ENCODE data around the gene ABCC9.

- TF ChIP-seq, protein P1, sequence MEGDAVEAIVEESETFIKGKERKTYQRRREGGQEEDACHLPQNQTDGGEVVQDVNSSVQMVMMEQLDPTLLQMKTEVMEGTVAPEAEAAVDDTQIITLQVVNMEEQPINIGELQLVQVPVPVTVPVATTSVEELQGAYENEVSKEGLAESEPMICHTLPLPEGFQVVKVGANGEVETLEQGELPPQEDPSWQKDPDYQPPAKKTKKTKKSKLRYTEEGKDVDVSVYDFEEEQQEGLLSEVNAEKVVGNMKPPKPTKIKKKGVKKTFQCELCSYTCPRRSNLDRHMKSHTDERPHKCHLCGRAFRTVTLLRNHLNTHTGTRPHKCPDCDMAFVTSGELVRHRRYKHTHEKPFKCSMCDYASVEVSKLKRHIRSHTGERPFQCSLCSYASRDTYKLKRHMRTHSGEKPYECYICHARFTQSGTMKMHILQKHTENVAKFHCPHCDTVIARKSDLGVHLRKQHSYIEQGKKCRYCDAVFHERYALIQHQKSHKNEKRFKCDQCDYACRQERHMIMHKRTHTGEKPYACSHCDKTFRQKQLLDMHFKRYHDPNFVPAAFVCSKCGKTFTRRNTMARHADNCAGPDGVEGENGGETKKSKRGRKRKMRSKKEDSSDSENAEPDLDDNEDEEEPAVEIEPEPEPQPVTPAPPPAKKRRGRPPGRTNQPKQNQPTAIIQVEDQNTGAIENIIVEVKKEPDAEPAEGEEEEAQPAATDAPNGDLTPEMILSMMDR (IDR thresholded peaks at IDR 0.05): no peak
- no peak for TF ChIP-seq POLR2A (IDR thresholded peaks at IDR 0.05)
Observed at GRCh38 chr12:21881965-21882364, 59.3 kb downstream of the ABCC9 start.

All from Peyer's patch (tissue), 4 donors.